ENCODE results near the gene SCYGR5. TPM values are rescaled to one million over a fixed set of nuclear protein-coding genes. Genes with fewer than 3 reads are reported as not detected.
"Not testable (repeated sequence)": the region's sequence is repeated elsewhere in the genome, so short reads cannot be mapped to it uniquely, and the experiment has no call there.

SCYGR5 gene
- total RNA-seq, 1 donor, result not detected

GRCh38 chr2:227655454-227655853 lies 11.2 kb upstream of the SCYGR5 start:
- H3K4me3 ChIP-seq (ENCODE audit: low read depth, low read length), result no peak overlapping the region
- TF ChIP-seq, protein P1, sequence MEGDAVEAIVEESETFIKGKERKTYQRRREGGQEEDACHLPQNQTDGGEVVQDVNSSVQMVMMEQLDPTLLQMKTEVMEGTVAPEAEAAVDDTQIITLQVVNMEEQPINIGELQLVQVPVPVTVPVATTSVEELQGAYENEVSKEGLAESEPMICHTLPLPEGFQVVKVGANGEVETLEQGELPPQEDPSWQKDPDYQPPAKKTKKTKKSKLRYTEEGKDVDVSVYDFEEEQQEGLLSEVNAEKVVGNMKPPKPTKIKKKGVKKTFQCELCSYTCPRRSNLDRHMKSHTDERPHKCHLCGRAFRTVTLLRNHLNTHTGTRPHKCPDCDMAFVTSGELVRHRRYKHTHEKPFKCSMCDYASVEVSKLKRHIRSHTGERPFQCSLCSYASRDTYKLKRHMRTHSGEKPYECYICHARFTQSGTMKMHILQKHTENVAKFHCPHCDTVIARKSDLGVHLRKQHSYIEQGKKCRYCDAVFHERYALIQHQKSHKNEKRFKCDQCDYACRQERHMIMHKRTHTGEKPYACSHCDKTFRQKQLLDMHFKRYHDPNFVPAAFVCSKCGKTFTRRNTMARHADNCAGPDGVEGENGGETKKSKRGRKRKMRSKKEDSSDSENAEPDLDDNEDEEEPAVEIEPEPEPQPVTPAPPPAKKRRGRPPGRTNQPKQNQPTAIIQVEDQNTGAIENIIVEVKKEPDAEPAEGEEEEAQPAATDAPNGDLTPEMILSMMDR (IDR thresholded peaks at IDR 0.05; ENCODE audit: insufficient read depth, low read length), result no peak
- peak; percentile 94 for DNase-seq (ENCODE audit: low read depth)

DNA sequence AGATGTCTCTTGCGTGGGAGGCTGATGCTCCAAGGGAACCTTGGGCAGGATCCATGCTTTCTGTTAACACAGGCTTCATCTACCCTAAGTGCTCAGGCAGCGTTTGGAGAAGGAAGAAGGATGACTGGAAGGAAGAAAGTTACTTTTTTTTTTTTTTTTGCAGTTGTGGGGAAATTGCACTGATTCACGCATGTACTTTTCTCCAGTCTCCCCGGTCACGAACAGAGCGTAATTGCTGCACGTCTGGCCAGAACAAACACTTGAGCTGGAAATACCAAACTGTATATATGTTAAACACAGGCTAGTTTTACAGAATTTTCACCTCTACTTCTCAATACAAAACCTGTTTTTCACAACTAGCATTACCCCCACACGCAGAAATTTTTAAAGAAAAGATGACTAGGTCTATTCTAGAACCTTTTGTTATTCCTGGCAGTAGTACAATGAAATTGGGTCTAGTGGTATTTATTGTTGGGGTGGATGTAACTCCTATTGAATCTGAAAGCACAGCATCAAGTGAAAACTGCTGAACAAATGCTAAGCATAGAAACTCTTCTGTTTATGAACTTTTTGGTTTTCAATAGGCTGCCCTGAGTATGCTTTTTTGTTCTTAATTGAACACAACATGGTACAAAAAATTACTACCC lies 9.3 kb upstream of the SCYGR5 start:
- no peak overlapping the region for H3K4me3 ChIP-seq (ENCODE audit: low read depth, low read length)
- TF ChIP-seq, protein P1 (IDR thresholded peaks at IDR 0.05; ENCODE audit: insufficient read depth, low read length), result no peak
- peak; percentile 88 for DNase-seq (ENCODE audit: low read depth)

GRCh38 chr2:227661025-227661649 lies 5.5 kb upstream of the SCYGR5 start:
- H3K4me3 ChIP-seq (ENCODE audit: low read depth, low read length), result no peak overlapping the region
- TF ChIP-seq, protein P1 (IDR thresholded peaks at IDR 0.05; ENCODE audit: insufficient read depth, low read length), result no peak
- no peak for DNase-seq (ENCODE audit: low read depth)

DNA sequence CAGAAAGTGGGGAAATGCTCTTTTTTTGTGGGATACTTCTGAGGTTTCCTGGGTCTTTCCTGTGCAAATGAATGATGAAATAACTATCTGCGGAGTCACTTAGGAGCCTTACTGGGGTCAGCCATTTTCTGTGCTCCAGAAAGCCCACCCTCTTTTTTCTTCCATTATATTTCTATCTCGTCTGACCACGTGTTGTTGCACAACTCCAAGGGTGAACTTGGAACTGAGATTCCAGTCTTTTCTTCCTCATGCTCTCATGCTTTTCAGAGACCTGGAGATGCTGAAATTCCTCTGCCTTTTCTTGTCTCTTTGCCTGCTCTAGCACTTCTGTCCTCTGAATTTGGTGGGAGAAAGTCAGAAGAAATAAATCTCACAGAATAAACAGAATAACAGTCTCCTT lies 4.8 kb upstream of the SCYGR5 start:
- no peak for DNase-seq (ENCODE audit: low read depth)
- TF ChIP-seq, protein P1 (IDR thresholded peaks at IDR 0.05; ENCODE audit: insufficient read depth, low read length), result no peak
- no peak overlapping the region for H3K4me3 ChIP-seq (ENCODE audit: low read depth, low read length)

DNA sequence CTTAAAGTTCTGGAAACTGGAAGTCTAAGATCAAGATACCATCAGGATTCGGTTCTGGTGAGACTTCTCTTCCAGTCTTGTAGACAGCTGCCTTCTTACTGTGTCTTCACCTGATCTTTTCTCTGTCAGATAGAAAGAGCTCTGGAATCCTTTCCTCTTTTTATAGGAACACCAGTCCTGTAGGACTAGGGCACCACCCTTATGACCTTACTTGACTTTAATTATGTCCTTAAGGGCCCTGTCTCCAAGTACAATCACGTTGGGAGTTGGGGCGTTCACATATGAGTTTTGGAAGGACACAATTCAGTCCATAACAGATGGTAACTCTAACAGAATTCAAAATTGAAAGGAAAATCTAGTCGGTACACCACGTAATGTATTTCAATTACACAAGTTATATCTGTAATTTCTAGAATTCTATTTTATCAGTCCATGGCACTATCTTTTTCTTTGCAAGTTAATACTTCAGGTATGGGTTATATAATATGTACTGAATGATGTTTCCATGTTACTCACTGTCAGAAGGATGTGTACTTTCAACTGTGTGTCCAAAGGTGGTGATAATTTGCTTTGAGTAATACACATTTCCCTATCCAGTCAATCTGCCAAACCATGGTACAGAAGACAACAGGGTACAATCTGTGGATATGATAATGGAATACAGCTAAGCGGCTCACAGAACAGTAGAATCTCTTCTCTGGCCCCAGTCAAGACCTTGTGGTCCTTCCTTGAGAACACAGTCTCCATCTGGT lies 1.2 kb upstream of the SCYGR5 start:
- no peak overlapping the region for H3K4me3 ChIP-seq (ENCODE audit: low read depth, low read length)
- TF ChIP-seq, protein P1 (IDR thresholded peaks at IDR 0.05; ENCODE audit: insufficient read depth, low read length), result no peak
- DNase-seq (ENCODE audit: low read depth), result no peak

DNA sequence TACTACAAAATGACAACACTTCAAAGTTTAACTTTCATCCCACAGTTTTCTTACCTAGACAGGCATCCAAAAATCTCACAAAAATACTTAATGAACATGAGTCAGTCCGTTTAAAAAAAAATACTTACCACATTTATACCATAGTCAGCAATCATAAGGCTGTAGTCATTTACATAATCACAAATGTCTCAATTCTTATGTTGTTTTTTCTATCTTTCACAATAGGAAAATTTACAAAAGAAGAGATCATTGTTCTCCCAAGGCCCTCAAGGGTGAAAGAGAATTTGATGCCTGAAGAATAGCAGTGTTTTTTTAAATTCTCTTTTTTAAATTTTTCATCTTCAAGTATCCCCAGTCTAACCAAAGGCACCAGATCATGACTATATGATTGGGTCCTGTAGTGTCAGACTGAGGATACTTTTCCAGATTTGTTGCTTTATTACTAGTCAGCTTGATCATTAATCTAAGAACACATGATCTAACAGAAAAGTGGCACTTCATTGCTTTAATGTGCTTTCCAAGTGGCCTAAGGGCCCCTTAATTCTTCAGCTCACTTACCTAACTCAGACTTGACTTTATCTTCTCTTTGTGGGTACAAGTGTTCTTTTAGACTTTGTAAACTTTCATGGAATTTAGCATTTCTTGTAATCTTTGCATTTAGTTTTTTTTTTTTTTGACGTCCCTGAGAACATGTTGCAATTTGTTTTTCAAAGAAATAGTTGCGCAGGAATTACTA lies 4.7 kb downstream of the SCYGR5 start:
- no peak for DNase-seq (ENCODE audit: low read depth)
- TF ChIP-seq, protein P1 (IDR thresholded peaks at IDR 0.05; ENCODE audit: insufficient read depth, low read length), result no peak
- no peak overlapping the region for H3K4me3 ChIP-seq (ENCODE audit: low read depth, low read length)

- DNase-seq (ENCODE audit: low read depth), result not testable (repeated sequence)
These were observed 7.0 kb downstream of the SCYGR5 start for GRCh38 chr2:227673620-227674019.

More at GRCh38 chr2:227673620-227674019, 7.0 kb downstream of the SCYGR5 start:
- not testable (repeated sequence) for H3K4me3 ChIP-seq (ENCODE audit: low read depth, low read length)

Data from fibroblast of the aortic adventitia (primary cell).